Endothelial cell of hepatic sinusoid (primary cell): Measurements from ENCODE around the gene SH2B3.

ENCODE experiments used
- in situ Hi-C: cut with HindIII; loops from 2 replicates; pipeline ENCODE4 v1.10.0; 2017; ENCODE audit warnings: low sequenced_read_pairs

The SH2B3 gene

DNA sequence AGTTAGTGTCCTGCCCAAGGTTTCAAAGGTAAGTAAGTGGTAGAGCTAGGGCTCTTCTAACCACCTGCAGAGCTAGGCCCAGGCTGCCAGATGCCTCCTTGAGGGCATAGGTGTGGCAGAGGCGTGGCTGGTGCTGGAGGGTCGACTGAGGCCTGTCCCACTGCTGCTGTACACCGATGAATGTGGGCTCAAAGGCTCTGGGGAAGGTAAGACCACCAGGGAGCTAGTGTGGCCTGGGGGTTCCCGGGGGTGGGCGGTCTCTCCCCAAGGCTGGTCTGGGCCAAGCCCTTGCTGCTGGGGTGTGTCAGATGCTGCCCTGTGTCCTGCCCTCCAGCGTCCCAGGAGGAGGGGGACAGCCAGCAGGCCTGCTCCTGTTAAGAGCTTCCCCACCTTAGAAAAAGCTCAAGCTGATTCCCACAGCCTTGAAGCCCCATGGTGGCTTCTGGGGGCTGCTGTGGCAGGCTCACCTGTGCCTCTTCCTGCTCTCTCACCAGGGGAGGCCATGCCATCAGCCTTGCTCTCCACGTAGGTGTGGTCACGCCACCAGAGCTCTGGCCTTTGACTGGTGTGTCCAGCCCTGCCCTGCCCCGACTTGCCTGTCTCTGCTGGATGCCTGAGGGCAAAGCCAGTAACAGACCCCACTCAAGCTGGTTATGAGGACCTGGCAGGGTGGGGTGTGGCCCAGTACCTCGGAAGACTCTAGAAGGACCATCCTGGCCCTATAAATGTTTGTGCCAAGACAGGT, 36.8 kb downstream of the SH2B3 start:
- in situ Hi-C loops, result no loop called here

DNA sequence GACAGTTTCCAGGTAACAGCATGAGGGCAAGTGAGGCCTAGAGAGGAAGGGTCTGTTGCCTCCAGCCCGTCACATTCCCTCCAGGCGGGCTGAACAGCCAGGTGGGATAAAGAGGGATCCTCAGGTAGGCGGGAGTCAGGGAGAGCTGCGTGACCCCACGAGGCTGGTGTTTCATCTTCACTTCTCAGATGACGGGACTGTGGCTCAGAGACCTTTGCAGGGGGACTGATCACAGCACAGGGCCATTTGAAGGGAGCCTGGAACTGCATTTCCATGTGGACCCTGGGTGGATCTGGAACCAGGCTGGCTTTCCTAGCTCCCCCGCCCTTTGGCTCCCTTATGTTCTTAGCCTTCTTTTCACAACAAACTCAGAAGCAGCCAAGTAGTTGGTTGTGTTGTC, 37.4 kb downstream of the SH2B3 start:
- in situ Hi-C loops, result no loop called here

DNA sequence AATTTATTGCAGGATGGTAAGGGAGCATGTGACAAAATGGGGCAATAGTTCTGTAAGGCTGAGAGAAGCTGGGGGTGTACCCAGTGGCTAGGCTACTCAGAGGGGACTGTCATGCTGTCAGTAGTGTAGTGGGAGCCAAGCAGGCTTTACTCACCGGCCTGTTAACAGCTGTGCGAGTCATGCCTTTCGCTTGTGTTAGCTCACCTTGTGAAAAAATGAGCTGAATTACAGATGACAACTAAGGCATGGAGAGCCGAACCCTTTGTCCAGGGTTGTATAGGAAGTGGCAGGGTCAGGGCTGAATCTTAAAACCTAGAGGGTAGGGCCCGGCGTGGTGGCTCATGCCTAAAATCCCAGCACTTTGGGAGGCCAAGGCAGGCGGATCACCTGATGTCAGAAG, 37.9 kb downstream of the SH2B3 start:
- in situ Hi-C loops, result no loop called here

DNA sequence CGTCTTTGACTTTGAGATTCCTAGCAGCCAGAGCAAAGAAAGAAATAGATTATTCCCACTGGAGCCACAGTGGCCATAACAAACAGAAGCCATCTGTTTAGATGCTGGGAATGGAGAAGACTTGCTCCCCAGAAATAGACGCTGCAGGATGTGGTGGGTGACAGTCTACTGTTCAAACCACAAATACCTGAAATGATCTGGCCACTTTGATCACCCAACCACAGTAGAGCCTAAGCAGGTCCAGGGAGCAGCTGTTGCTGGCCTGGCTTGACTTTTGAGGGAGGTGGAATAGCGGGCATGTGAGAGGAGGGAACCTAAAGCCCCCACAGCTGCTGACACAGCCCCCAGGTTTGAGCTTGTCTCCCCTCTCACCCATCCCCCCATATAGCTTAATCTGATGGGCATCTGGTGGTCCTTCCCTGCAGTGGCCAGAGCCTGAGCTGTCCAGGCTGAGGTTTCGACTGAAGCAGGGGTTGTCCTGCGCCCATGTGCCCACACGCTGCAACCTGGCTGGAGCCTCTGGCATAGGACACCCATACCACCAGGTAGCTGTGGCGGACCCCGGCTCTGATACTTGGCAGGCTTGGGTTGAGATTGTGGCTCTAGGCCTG, 38.7 kb downstream of the SH2B3 start:
- in situ Hi-C loops, result no loop called here

DNA sequence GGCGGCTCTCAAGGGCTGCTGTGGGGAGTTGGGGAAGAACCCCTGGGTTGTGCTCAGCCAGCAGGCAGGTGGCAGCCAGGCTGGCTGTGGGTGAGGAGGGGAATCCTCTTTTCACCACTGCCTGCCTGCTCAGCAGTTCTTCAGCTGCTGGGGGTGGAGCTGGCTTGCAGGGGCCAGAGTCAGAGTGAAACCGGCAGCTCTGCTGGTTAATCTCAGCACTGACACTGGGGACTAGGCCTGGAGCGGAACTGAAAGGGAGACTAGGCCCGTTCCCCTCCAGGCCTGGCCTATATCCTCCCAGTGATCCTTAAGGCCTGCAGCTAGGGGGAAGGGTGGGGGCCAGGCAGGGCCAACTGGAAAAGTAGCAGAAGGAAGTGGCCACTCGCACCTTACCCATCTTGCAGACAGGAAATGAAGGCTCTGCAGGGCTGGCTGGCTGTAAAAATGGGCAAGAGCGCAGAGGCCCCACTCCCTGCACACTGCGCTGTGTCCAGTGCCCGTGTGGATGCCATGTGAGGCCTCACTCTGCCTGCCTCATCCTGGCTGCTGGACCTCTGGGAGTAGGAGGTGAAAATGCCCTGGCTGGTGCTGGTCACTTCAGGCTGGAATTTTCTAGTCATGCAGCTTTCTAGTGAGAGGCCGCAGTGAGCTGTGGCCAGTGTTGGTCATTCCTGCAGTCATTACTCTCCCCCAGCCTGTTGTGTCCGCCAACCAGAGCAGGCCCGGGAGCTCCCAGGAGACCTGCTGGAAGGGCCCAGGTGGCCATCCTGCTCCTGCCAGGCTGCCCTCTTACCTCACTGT, 39.4 kb downstream of the SH2B3 start:
- in situ Hi-C loops, result no loop called here

DNA sequence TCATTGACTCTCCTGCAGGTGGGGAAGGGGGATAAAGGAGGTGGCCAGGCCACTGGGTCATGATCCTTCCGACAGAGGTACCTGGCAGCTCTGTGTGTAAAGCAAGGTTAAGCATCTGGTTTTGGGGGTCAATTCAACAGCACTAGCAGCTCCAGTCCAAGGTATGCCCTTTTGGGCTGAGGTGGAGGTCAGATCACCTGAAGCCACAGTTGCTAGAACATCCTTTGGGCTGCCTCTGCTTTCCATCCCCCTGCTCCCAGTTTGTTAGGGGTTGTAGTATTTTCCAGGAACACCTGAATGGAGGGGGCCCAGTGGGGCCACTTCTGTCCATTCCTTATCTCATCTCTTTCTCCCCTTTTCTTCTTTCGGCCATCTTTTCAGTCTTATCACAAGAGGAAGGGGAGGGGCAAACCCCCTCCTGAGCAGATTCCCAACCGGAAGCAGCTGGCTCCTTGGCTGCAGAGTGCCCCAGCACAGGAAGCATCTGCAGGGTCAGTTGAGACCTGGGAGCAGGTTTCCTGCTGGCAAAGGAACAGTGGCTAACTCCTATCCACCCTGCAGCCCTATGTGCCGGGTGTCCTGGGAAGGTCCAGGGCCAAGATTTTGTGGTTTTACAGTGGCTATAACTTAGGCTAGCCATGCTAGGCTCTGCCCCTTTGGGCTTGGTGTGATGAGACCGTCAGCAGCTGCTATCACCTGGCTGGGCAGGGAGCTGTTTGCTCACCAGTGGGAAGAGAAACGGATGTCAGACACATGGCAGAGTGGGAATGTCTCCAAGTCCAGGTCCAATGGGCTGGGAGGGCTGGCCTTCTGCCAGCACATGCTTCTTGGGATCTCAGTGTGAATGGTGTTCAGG, 40.2 kb downstream of the SH2B3 start:
- in situ Hi-C loops, result no loop called here

DNA sequence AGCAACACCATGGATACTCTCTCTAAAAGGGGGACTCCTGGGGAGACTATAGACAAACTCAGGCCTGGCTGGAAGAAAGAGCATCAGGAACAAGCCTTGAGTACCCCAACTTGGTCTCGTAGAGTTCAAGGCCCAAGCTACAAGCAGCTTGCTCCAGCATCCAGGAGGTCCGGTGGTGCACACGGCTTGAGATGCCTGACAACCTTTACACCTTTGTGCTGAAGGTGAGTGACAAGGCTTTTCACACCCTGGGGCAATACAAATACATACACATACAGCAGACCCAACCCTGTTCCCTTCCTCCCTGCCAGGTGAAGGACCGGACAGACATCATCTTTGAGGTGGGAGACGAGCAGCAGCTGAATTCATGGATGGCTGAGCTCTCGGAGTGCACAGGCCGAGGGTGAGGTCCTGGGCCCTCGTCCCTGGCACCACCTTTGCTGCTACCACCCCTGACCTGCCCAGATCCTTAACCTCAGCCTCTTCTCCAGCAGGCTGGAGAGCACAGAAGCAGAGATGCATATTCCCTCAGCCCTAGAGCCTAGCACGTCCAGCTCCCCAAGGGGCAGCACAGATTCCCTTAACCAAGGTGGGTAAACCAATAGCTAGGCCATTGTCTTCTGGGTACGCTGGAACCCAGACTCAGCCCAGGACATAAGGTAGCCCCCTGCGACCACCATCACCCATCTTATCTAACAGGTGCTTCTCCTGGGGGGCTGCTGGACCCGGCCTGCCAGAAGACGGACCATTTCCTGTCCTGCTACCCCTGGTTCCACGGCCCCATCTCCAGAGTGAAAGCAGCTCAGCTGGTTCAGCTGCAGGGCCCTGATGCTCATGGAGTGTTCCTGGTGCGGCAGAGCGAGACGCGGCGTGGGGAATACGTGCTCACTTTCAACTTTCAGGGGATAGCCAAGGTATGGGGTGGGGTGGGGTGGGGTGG, 41.2 kb downstream of the SH2B3 start:
- in situ Hi-C loops, result no loop called here

DNA sequence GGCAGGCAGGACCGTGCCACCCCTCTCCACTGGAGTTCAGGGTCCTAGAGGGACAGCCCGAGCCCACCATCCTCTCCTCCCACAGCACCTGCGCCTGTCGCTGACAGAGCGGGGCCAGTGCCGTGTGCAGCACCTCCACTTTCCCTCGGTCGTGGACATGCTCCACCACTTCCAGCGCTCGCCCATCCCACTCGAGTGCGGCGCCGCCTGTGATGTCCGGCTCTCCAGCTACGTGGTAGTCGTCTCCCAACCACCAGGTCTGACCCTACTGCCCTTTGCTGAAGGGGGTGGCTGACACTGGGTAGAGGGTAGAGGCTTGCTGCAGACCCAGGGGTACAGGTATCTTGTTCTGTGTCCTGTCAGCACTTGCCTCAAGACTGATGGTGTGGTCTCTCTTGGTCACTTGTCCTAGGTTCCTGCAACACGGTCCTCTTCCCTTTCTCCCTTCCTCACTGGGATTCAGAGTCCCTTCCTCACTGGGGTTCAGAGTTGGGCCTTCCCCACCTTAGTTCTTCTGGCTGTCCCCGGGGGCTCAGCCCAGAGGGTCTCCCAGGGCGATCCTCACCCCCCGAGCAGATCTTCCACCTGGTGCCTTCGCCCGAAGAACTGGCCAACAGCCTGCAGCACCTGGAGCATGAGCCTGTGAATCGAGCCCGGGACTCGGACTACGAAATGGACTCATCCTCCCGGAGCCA, 42.0 kb downstream of the SH2B3 start:
- in situ Hi-C loops, result no loop called here

DNA sequence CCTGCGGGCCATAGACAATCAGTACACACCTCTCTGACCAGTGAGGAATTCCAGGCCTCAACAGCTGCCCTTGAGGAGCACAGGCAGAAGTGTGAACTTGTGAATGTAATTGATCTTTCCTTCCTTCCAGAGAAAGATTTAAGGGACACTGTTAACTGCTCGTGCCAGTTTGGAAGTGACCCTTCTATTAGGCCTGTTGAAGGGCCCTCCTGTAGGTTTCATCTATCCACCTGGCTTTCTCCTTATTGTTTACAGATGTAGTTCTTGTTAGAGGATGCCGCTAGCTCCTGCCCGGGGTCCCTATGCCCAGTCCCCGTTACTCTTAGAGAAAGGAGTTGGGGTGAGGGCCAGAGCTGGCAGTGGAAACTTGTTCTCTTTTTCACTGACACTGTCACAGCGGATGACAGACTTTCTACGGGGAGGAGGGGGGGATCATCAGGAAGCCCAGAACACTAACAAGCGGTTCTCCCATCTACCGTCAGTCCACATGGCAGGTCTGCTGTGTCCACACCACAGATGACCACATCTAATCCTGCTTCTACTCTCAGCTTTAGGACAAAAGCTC, 42.6 kb downstream of the SH2B3 start:
- in situ Hi-C loops, result no loop called here

DNA sequence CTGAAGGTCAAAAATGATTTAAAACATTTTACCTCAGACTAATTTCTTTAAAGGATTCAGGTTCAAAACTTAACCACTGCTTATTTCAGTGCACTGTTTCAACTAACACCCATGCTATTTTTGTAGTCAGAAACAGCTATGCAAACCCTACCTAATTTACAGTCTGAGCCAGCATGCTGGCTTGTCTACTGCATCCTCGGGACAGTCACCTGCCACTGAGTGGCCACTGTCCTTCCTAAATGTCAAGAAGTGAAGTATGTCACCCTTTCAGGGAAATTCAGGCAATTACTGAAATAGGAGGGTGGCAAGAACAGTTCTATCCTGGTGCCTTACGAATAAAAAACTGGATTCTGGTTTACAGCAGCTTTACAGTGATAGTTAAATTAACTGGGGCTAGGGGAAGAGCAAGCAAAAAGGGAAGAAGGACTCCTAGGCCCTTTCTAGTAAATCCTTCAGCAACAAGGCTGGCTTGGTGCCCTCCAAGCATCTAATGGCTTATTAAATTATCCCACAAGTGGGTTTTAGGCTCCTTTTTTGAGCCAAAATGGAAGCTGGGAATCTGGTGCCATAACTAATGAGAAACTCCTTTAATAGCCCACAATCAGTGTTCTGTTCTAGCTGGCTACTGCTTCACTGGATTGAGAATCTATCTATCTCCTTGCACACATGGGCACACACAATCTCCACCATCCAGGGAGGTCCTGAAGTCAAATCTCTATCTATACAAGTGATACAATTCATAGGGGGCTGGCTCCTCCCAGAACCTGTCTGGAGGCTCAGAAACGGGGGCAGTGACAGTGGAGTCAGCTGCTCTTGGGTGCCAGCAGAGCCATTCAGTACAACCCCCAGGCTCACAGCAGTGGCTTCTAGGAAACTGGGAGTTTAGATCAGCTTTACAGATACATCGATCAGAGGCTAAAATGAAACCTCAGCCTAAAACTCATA, 43.4 kb downstream of the SH2B3 start:
- in situ Hi-C loops, result no loop called here

DNA sequence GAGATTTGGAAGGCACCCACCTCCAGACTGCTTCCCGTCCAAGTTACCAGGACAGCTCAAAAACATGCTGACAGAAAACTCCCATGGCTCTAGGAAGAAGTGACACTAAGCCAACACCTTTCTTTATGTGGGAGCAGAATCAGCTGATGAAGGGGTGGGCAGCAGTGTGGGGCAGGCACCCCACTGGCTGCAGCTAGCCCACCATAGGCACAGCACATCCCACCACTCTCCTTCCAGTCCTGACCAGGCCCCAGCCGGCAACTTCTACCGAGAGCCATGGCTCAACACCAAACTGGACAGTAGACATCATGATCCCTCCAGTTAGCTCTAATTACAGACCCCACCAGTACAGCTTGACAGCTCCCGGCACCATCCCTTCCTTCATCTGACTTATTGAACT, 45.0 kb downstream of the SH2B3 start:
- in situ Hi-C loops, result loop anchor here (5.0 to 10.0 kb wide), 2 partner anchors 53 to 54 kb away; no protein-coding TSS in a partner anchor

DNA sequence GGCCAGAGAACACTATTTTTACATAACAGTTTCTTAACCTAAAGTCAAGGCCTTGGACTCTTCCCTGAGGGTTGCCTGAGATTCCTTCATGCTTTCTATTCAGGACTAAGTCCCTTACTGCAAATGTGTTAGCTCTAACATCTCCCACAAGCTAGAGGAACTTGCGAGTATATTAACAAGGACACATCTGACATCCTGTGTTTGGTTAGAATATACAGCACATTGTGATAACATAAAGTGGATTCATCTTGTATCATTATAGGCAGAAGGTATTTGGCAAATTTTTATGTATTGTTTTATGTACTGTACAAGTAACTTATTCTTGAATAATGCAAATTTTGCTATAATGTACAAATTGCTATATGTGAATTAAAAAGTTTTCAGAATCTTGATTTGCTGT, 45.5 kb downstream of the SH2B3 start:
- in situ Hi-C loops, result loop anchor here (5.0 to 10.0 kb wide), 2 partner anchors 54 kb away; no protein-coding TSS in a partner anchor

DNA sequence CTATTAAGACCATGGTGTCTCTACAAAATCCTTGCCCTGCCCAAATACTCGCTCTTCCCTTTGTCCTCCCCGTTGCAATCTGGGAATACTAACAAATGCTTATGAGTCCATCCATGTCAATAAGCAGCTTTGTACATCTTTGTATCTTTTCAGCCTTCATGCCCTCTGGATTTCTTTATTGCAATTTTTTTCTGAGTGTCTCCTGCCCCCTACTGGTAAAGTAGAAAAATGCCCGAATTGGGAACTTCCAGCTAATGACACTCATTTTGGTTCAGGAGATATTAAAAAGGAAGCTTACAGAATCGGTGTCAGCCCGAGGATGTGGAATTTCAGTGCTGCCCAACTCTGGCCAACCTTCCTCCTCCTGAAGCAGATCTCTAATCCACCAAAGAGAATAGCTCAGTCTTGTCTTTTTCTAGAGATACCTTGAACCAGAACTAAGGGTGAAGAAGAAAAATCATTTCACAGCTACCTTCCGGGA, 46.0 kb downstream of the SH2B3 start:
- in situ Hi-C loops, result loop anchor here (5.0 to 10.0 kb wide), 2 partner anchors 53 to 54 kb away; no protein-coding TSS in a partner anchor

DNA sequence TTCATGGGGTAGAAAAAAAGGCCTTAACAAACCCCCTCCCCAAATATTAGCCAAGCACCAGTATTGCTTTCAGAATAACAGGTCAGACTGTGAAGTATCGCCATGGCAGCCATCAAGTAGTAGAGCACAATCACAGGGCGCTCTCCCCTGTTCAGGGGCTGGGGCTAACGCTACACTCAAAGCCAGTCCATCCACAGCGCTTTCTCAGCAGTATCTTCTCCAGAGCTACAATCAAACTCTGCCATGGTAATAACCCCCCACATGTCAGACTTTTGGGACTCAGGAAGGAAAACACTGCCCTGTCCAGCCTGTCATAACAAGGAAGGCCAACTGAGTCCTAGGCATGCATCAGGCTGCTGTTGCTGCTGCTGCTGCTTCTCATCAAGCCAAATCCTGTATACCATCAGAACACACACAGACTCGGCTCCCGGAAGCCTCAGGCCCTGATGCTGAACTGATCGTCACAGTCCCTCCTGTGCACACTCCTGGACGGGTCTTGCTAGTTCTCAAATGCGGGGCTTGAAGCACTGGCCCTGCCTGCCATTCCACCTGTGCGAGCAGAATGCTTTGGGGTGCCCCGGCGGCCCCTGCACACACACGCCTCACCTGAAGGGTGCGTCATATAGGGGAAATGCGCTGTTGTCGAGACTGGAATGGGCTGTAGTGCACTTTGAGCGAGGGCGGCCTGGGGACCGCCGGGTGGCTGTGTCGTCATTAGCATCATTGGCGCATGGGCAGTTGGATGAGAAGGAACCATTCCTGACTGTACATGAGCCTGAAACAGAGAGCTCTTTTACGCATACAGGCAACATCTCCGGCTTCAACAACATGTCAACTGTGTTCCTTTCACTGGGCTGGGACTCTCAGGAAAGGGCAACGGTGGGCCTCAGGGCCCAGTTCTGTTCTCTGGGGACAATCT, 47.6 kb downstream of the SH2B3 start:
- in situ Hi-C loops, result loop anchor here (5.0 to 10.0 kb wide), 2 partner anchors 51 to 56 kb away; no protein-coding TSS in a partner anchor

DNA sequence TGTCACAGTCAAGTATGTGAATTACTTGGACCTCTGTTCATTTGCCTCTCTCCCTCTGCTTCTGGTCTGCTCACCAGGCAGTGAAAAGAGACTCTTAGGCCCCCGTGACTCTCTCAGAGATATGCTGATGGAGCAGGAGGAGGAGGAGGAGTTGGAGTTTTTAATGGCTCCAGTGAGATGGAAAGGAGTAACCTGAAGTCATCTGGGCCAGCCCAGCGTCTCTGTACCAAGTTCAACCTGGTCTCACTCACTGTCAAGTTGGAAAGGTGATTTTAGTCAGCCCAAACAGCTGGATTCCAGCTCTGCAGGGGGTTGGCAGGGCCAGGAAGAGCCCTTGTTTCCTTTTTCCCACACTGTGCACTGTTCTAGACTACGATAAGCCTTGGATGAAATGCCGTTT, 48.6 kb downstream of the SH2B3 start:
- in situ Hi-C loops, result loop anchor here (5.0 to 10.0 kb wide), 2 partner anchors 50 to 57 kb away; no protein-coding TSS in a partner anchor
